IgD-negative memory B cell (primary cell): Measurements from ENCODE around the gene NOX3. TPM values are rescaled to one million over a fixed set of nuclear protein-coding genes. Genes with fewer than 3 reads are reported as not detected.
A peak's percentile ranks its signal among the peaks of the same experiment; 100 is the strongest.

Source experiments
- H3K27ac Mint-ChIP-seq, 3 donors: one replicate each; pipeline ENCODE4 v1.8.0; 2020 to 2022; ENCODE audit warnings: mild to moderate bottlenecking in 3 of 3, mixed read lengths in 3 of 3, moderate library complexity in 1 of 3
- H3K27me3 Mint-ChIP-seq: one replicate; pipeline ENCODE4 v1.8.0; 2021; ENCODE audit warnings: mixed read lengths
- H3K36me3 Mint-ChIP-seq: one replicate; pipeline ENCODE4 v1.8.0; 2020; ENCODE audit warnings: mild to moderate bottlenecking, mixed read lengths
- H3K4me1 Mint-ChIP-seq, 3 donors: one replicate each; pipeline ENCODE4 v1.8.0; 2020 to 2022; ENCODE audit warnings: mixed read lengths in 3 of 3, mild to moderate bottlenecking in 1 of 3
- H3K4me3 Mint-ChIP-seq, 4 donors: one replicate each; pipeline ENCODE4 v1.8.0; 2020 to 2022; ENCODE audit warnings: mild to moderate bottlenecking in 4 of 4, mixed read lengths in 4 of 4, moderate library complexity in 3 of 4
- H3K9me3 Mint-ChIP-seq, 3 donors: one replicate each; pipeline ENCODE4 v1.8.0; 2020 to 2021; ENCODE audit warnings: mixed read lengths in 3 of 3, mild to moderate bottlenecking in 1 of 3
- polyA plus RNA-seq: library from polyadenylated mRNA; unstranded; fragments of 300-500 nt; fragmentation: Illumina TruSeq; gene quantifications from one replicate; pipeline ENCODE4 v1.2.3, GENCODE V29; 2021

Gene NOX3
- polyA plus RNA-seq, 1 donor from 2014 or later = not detected

GRCh38 chr6:155429321-155429893 lies 26.2 kb downstream of the NOX3 start:
- Mint-ChIP-seq H3K4me1 (no peaks in the 10 kb centered on the region), H3K4me3 (no peak overlapping the region)

GRCh38 chr6:155426408-155426945 lies 29.2 kb downstream of the NOX3 start:
- H3K27me3 Mint-ChIP-seq = no peaks in the 10 kb centered on the region
- no peaks in the 10 kb centered on the region for H3K9me3 Mint-ChIP-seq
- no peak overlapping the region for H3K4me3 Mint-ChIP-seq
- peaks cover 2% of the 10 kb centered on the region for H3K36me3 Mint-ChIP-seq
- H3K4me1 Mint-ChIP-seq = peaks cover 0 to 2% (median under 1%) of the 10 kb centered on the region in 3 donors
- H3K27ac Mint-ChIP-seq = peak overlapping the region in 1 of 3 donors; percentile 33

More at GRCh38 chr6:155429321-155429893, 26.2 kb downstream of the NOX3 start:
- Mint-ChIP-seq H3K27ac (no peak overlapping the region), H3K27me3 (no peaks in the 10 kb centered on the region), H3K36me3 (peaks cover 2% of the 10 kb centered on the region), H3K9me3 (no peaks in the 10 kb centered on the region)

- H3K27ac Mint-ChIP-seq = no peak overlapping the region
- no peak overlapping the region for H3K4me3 Mint-ChIP-seq
- no peaks in the 10 kb centered on the region for H3K36me3 Mint-ChIP-seq
- peaks cover 13 to 22% (median 20%) of the 10 kb centered on the region in 3 donors for H3K4me1 Mint-ChIP-seq
- H3K9me3 Mint-ChIP-seq = no peaks in the 10 kb centered on the region
- H3K27me3 Mint-ChIP-seq = no peaks in the 10 kb centered on the region
These were observed 31.5 kb downstream of the NOX3 start for GRCh38 chr6:155424181-155424580.

GRCh38 chr6:155422635-155423034 lies 33.0 kb downstream of the NOX3 start:
- Mint-ChIP-seq H3K27ac (peak overlapping the region in 1 of 3 donors; percentile 6), H3K4me1 (peaks cover 28 to 37% (median 33%) of the 10 kb centered on the region in 3 donors), H3K9me3 (no peaks in the 10 kb centered on the region), H3K27me3 (no peaks in the 10 kb centered on the region), H3K36me3 (no peaks in the 10 kb centered on the region), H3K4me3 (no peak overlapping the region)

- H3K27me3 Mint-ChIP-seq = no peaks in the 10 kb centered on the region
- H3K4me1 Mint-ChIP-seq = peaks cover 28 to 45% (median 37%) of the 10 kb centered on the region in 3 donors
- no peak overlapping the region for H3K4me3 Mint-ChIP-seq
- H3K9me3 Mint-ChIP-seq = no peaks in the 10 kb centered on the region
- no peaks in the 10 kb centered on the region for H3K36me3 Mint-ChIP-seq
- no peak overlapping the region for H3K27ac Mint-ChIP-seq
These were observed 35.1 kb downstream of the NOX3 start for GRCh38 chr6:155420492-155420891.

- H3K27ac Mint-ChIP-seq = no peak overlapping the region
- peaks cover 28 to 45% (median 37%) of the 10 kb centered on the region in 3 donors for H3K4me1 Mint-ChIP-seq
- peak overlapping the region; percentile 21 to 90 (median 83) for H3K4me3 Mint-ChIP-seq
- H3K36me3 Mint-ChIP-seq = no peaks in the 10 kb centered on the region
- H3K9me3 Mint-ChIP-seq = no peaks in the 10 kb centered on the region
- H3K27me3 Mint-ChIP-seq = no peaks in the 10 kb centered on the region
These were observed 36.5 kb downstream of the NOX3 start for GRCh38 chr6:155419161-155419560.

- H3K27me3 Mint-ChIP-seq = no peaks in the 10 kb centered on the region
- peaks cover 28 to 45% (median 37%) of the 10 kb centered on the region in 3 donors for H3K4me1 Mint-ChIP-seq
- H3K36me3 Mint-ChIP-seq = no peaks in the 10 kb centered on the region
- H3K4me3 Mint-ChIP-seq = peak overlapping the region; percentile 21 to 90 (median 83)
- no peaks in the 10 kb centered on the region for H3K9me3 Mint-ChIP-seq
- H3K27ac Mint-ChIP-seq = peak overlapping the region; percentile 6 to 91 (median 79)
These were observed 37.5 kb downstream of the NOX3 start for GRCh38 chr6:155418017-155418761.

GRCh38 chr6:155417454-155417853 lies 38.2 kb downstream of the NOX3 start:
- Mint-ChIP-seq H3K4me3 (peak overlapping the region in 3 of 4 donors; percentile 21 to 89 (median 70)), H3K4me1 (peaks cover 28 to 45% (median 37%) of the 10 kb centered on the region in 3 donors), H3K9me3 (no peaks in the 10 kb centered on the region), H3K27me3 (no peaks in the 10 kb centered on the region), H3K27ac (peak overlapping the region in 1 of 3 donors; percentile 23), H3K36me3 (no peaks in the 10 kb centered on the region)

- Mint-ChIP-seq H3K27ac (no peak overlapping the region), H3K9me3 (no peaks in the 10 kb centered on the region), H3K27me3 (no peaks in the 10 kb centered on the region), H3K4me3 (peak overlapping the region in 1 of 4 donors; percentile 16), H3K4me1 (peaks cover 27 to 38% (median 32%) of the 10 kb centered on the region in 3 donors), H3K36me3 (no peaks in the 10 kb centered on the region)
These were observed 39.7 kb downstream of the NOX3 start for GRCh38 chr6:155415953-155416352.

GRCh38 chr6:155414049-155414448 lies 41.6 kb downstream of the NOX3 start:
- Mint-ChIP-seq H3K9me3 (no peaks in the 10 kb centered on the region), H3K4me3 (no peak overlapping the region), H3K4me1 (peaks cover 14 to 22% (median 16%) of the 10 kb centered on the region in 3 donors), H3K27me3 (no peaks in the 10 kb centered on the region), H3K27ac (peak overlapping the region in 1 of 3 donors; percentile 8), H3K36me3 (no peaks in the 10 kb centered on the region)

GRCh38 chr6:155412335-155412734 lies 43.3 kb downstream of the NOX3 start:
- H3K4me1 Mint-ChIP-seq = peaks cover 0 to 4% (median 2%) of the 10 kb centered on the region in 3 donors
- no peak overlapping the region for H3K4me3 Mint-ChIP-seq
- no peaks in the 10 kb centered on the region for H3K27me3 Mint-ChIP-seq
- no peak overlapping the region for H3K27ac Mint-ChIP-seq
- no peaks in the 10 kb centered on the region for H3K36me3 Mint-ChIP-seq
- no peaks in the 10 kb centered on the region for H3K9me3 Mint-ChIP-seq

- Mint-ChIP-seq H3K36me3 (no peaks in the 10 kb centered on the region), H3K27me3 (no peaks in the 10 kb centered on the region), H3K27ac (peak overlapping the region in 1 of 3 donors; percentile 2), H3K4me3 (no peak overlapping the region), H3K4me1 (no peaks in the 10 kb centered on the region), H3K9me3 (no peaks in the 10 kb centered on the region)
These were observed 44.2 kb downstream of the NOX3 start for GRCh38 chr6:155411154-155412052.

- H3K27me3 Mint-ChIP-seq = no peaks in the 10 kb centered on the region
- no peaks in the 10 kb centered on the region for H3K36me3 Mint-ChIP-seq
- H3K27ac Mint-ChIP-seq = no peak overlapping the region
- H3K4me3 Mint-ChIP-seq = no peak overlapping the region
- no peaks in the 10 kb centered on the region for H3K9me3 Mint-ChIP-seq
- H3K4me1 Mint-ChIP-seq = peaks cover 0 to 7% (median 5%) of the 10 kb centered on the region in 3 donors
These were observed 46.2 kb downstream of the NOX3 start for GRCh38 chr6:155409391-155409790.

- no peak overlapping the region for H3K27ac Mint-ChIP-seq
- no peaks in the 10 kb centered on the region for H3K9me3 Mint-ChIP-seq
- no peaks in the 10 kb centered on the region for H3K27me3 Mint-ChIP-seq
These were observed 46.7 kb downstream of the NOX3 start for GRCh38 chr6:155408981-155409380.

More at GRCh38 chr6:155408981-155409380, 46.7 kb downstream of the NOX3 start:
- Mint-ChIP-seq H3K4me1 (peaks cover 0 to 7% (median 5%) of the 10 kb centered on the region in 3 donors), H3K36me3 (no peaks in the 10 kb centered on the region), H3K4me3 (no peak overlapping the region)
